ENCODE results near the gene SESN1.

SESN1 gene

DNA sequence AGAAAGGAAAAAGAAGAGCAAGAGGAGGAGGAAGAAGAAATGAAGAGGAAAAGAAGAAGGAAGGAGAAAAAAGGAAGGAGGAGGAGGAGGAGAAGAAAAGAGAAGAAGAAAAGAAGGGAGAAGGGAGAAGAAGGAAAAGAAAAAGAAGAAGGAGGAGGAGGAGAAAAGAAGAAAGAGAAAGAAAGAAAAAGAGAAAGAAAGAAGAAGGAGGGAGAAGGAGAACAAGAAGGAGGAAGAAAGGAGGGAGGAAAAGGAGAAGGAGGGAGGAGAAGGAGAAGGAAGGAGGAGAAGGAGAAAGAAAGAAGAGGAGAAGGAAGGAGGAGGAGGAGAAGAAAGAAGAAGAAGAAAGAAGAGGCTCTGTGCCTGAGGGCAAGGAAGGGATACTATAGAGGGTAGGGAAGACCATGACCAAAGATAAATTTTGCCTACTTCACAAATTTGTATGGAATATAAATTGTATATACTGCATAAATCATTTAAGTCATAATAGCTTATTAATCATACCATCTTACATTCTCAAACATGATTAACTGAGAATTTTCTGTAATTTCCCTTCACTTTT lies 55.7 kb downstream of the SESN1 start:
- no peak for TF ChIP-seq GABPA (IDR thresholded peaks at IDR 0.05; ENCODE audit: low read depth)
- TF ChIP-seq SPI1 (IDR thresholded peaks at IDR 0.05; ENCODE audit: borderline replicate concordance, low read depth) = no peak
- no peak for TF ChIP-seq POLR2AphosphoS5 (IDR thresholded peaks at IDR 0.05; ENCODE audit: low read depth)
- TF ChIP-seq, protein P1, sequence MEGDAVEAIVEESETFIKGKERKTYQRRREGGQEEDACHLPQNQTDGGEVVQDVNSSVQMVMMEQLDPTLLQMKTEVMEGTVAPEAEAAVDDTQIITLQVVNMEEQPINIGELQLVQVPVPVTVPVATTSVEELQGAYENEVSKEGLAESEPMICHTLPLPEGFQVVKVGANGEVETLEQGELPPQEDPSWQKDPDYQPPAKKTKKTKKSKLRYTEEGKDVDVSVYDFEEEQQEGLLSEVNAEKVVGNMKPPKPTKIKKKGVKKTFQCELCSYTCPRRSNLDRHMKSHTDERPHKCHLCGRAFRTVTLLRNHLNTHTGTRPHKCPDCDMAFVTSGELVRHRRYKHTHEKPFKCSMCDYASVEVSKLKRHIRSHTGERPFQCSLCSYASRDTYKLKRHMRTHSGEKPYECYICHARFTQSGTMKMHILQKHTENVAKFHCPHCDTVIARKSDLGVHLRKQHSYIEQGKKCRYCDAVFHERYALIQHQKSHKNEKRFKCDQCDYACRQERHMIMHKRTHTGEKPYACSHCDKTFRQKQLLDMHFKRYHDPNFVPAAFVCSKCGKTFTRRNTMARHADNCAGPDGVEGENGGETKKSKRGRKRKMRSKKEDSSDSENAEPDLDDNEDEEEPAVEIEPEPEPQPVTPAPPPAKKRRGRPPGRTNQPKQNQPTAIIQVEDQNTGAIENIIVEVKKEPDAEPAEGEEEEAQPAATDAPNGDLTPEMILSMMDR (IDR thresholded peaks at IDR 0.05; ENCODE audit: insufficient read depth, low read length) = no peak
- TF ChIP-seq, protein P2, sequence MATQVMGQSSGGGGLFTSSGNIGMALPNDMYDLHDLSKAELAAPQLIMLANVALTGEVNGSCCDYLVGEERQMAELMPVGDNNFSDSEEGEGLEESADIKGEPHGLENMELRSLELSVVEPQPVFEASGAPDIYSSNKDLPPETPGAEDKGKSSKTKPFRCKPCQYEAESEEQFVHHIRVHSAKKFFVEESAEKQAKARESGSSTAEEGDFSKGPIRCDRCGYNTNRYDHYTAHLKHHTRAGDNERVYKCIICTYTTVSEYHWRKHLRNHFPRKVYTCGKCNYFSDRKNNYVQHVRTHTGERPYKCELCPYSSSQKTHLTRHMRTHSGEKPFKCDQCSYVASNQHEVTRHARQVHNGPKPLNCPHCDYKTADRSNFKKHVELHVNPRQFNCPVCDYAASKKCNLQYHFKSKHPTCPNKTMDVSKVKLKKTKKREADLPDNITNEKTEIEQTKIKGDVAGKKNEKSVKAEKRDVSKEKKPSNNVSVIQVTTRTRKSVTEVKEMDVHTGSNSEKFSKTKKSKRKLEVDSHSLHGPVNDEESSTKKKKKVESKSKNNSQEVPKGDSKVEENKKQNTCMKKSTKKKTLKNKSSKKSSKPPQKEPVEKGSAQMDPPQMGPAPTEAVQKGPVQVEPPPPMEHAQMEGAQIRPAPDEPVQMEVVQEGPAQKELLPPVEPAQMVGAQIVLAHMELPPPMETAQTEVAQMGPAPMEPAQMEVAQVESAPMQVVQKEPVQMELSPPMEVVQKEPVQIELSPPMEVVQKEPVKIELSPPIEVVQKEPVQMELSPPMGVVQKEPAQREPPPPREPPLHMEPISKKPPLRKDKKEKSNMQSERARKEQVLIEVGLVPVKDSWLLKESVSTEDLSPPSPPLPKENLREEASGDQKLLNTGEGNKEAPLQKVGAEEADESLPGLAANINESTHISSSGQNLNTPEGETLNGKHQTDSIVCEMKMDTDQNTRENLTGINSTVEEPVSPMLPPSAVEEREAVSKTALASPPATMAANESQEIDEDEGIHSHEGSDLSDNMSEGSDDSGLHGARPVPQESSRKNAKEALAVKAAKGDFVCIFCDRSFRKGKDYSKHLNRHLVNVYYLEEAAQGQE (IDR thresholded peaks at IDR 0.05; ENCODE audit: insufficient replicate concordance, low read depth) = no peak
- no peaks in the 10 kb centered on the region for H3K27me3 ChIP-seq (ENCODE audit: insufficient read depth, poor library complexity, severe bottlenecking)
- no peak for DNase-seq (ENCODE audit: low read depth in 1 of 2, low spot score in 1 of 2)
- no peak overlapping the region for H3K4me3 ChIP-seq (replicated peaks; ENCODE audit: insufficient read depth, low read length)
- no peak overlapping the region for H3K27ac ChIP-seq (replicated peaks)

DNA sequence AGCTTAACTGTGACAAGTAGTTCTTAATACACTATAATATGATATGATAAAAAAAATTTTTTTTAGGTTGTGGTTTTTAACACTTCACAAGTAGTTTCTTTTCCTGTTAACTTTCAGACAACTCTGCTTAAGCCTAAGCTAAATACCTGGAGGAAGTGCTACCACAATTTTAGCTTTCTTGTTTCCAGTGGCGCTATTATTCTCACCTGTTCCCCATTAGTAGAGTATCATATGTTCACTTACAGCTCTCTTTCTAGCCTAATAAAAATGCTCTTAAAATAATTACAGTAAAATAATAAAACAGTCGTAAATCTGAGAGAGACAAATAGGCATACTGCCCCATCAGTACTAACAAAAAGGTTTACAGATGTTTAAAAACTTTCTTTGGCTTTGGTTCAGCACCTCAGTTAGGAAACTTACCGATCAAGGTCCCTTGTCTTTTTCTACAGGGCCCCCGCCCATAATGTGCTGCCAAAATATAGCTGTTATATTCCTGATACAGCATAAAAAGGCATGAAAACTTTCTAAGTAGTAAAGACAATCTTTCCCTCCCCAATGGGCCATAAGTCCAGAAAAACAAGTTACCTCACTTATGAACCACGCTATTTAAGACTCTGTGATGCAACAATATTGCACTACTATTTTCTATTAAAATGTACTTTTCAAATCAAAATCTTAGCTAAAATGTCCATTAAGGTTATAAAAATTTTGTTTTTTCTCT lies 57.9 kb downstream of the SESN1 start:
- TF ChIP-seq SPI1 (IDR thresholded peaks at IDR 0.05; ENCODE audit: borderline replicate concordance, low read depth) = no peak
- no peak for TF ChIP-seq GABPA (IDR thresholded peaks at IDR 0.05; ENCODE audit: low read depth)
- TF ChIP-seq POLR2AphosphoS5 (IDR thresholded peaks at IDR 0.05; ENCODE audit: low read depth) = no peak
- TF ChIP-seq, protein P2 (IDR thresholded peaks at IDR 0.05; ENCODE audit: insufficient replicate concordance, low read depth) = no peak
- TF ChIP-seq, protein P1 (IDR thresholded peaks at IDR 0.05; ENCODE audit: insufficient read depth, low read length) = no peak
- Histone ChIP-seq H3K27ac (replicated peaks) (no peak overlapping the region), H3K4me3 (replicated peaks; ENCODE audit: insufficient read depth, low read length) (no peak overlapping the region), H3K27me3 (ENCODE audit: insufficient read depth, poor library complexity, severe bottlenecking) (no peaks in the 10 kb centered on the region)
- no peak for DNase-seq (ENCODE audit: low read depth in 1 of 2, low spot score in 1 of 2)

DNA sequence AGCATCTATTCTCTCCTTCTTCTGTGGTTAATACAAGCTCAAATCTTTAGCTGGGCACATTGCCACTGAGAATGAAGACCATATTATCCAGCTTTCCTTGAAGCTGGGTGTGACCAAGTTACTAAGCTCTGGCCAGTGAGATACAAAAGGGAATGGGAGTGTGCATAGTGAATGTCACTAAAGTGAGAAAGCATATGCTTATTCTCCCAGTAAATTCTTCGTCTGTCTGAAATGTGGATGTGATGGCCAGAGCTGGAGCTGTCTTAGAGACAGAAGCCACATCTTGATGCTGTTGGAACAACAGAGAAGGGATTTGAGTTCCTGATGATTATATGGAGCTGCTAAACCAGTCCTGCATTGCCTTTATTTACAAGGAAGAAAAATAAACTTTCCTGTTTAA lies 60.1 kb downstream of the SESN1 start:
- no peaks in the 10 kb centered on the region for H3K27me3 ChIP-seq (ENCODE audit: insufficient read depth, poor library complexity, severe bottlenecking)
- no peak overlapping the region for H3K27ac ChIP-seq (replicated peaks)
- no peak for TF ChIP-seq GABPA (IDR thresholded peaks at IDR 0.05; ENCODE audit: low read depth)
- TF ChIP-seq, protein P2 (IDR thresholded peaks at IDR 0.05; ENCODE audit: insufficient replicate concordance, low read depth) = no peak
- no peak for DNase-seq (ENCODE audit: low read depth in 1 of 2, low spot score in 1 of 2)
- H3K4me3 ChIP-seq (replicated peaks; ENCODE audit: insufficient read depth, low read length) = no peak overlapping the region

Data from HL-60 (cell line).